ENCODE measurements around the gene SIN3B.

SIN3B gene

GRCh38 chr19:16822648-16823047, 6.5 kb upstream of the SIN3B start:
- no peak for DNase-seq (ENCODE audit: low read depth in 3 of 3, low spot score in 1 of 3)

GRCh38 chr19:16824658-16825311, 4.4 kb upstream of the SIN3B start:
- DNase-seq (ENCODE audit: low read depth in 3 of 3, low spot score in 1 of 3): no peak

GRCh38 chr19:16825312-16826052, 3.7 kb upstream of the SIN3B start:
- DNase-seq (ENCODE audit: low read depth in 3 of 3, low spot score in 1 of 3): no peak

- no peak for DNase-seq (ENCODE audit: low read depth in 3 of 3, low spot score in 1 of 3)
Observed at GRCh38 chr19:16829822-16830289, 658 bp downstream of the SIN3B start.

GRCh38 chr19:16830679-16831078, 1.5 kb downstream of the SIN3B start:
- no peak for DNase-seq (ENCODE audit: low read depth in 3 of 3, low spot score in 1 of 3)

GRCh38 chr19:16831531-16831930, 2.3 kb downstream of the SIN3B start:
- DNase-seq (ENCODE audit: low read depth in 3 of 3, low spot score in 1 of 3): no peak

GRCh38 chr19:16834747-16835146, 5.5 kb downstream of the SIN3B start:
- no peak for DNase-seq (ENCODE audit: low read depth in 3 of 3, low spot score in 1 of 3)

GRCh38 chr19:16836115-16837034, 7.2 kb downstream of the SIN3B start:
- no peak for DNase-seq (ENCODE audit: low read depth in 3 of 3, low spot score in 1 of 3)

- no peak for DNase-seq (ENCODE audit: low read depth in 3 of 3, low spot score in 1 of 3)
Observed at GRCh38 chr19:16837035-16837362, 7.8 kb downstream of the SIN3B start.

GRCh38 chr19:16841391-16841926, 12.3 kb downstream of the SIN3B start:
- no peak for DNase-seq (ENCODE audit: low read depth in 3 of 3, low spot score in 1 of 3)

- no peak for DNase-seq (ENCODE audit: low read depth in 3 of 3, low spot score in 1 of 3)
Observed at GRCh38 chr19:16846901-16847300, 17.7 kb downstream of the SIN3B start.

- DNase-seq (ENCODE audit: low read depth in 3 of 3, low spot score in 1 of 3): no peak
Observed at GRCh38 chr19:16847430-16847829, 18.2 kb downstream of the SIN3B start.

GRCh38 chr19:16849168-16849567, 20.0 kb downstream of the SIN3B start:
- DNase-seq (ENCODE audit: low read depth in 3 of 3, low spot score in 1 of 3): no peak

GRCh38 chr19:16850133-16850532, 20.9 kb downstream of the SIN3B start:
- DNase-seq (ENCODE audit: low read depth in 3 of 3, low spot score in 1 of 3): no peak

- no peak for DNase-seq (ENCODE audit: low read depth in 3 of 3, low spot score in 1 of 3)
Observed at GRCh38 chr19:16851031-16851712, 22.0 kb downstream of the SIN3B start.

- DNase-seq (ENCODE audit: low read depth in 3 of 3, low spot score in 1 of 3): no peak
Observed at GRCh38 chr19:16853066-16853465, 23.9 kb downstream of the SIN3B start.

GRCh38 chr19:16856091-16856490, 26.9 kb downstream of the SIN3B start:
- DNase-seq (ENCODE audit: low read depth in 3 of 3, low spot score in 1 of 3): no peak

GRCh38 chr19:16859626-16860025, 30.4 kb downstream of the SIN3B start:
- no peak for DNase-seq (ENCODE audit: low read depth in 3 of 3, low spot score in 1 of 3)

GRCh38 chr19:16860118-16860517, 30.9 kb downstream of the SIN3B start:
- no peak for DNase-seq (ENCODE audit: low read depth in 3 of 3, low spot score in 1 of 3)

GRCh38 chr19:16861011-16861410, 31.8 kb downstream of the SIN3B start:
- DNase-seq (ENCODE audit: low read depth in 3 of 3, low spot score in 1 of 3): no peak

- no peak for DNase-seq (ENCODE audit: low read depth in 3 of 3, low spot score in 1 of 3)
Observed at GRCh38 chr19:16861834-16862233, 32.6 kb downstream of the SIN3B start.
